Measurements from ENCODE around the gene SAFB. TPM values are rescaled to one million over a fixed set of nuclear protein-coding genes. Genes with fewer than 3 reads are reported as not detected.

SAFB gene
- total RNA-seq, 4 donors from 2014 or later: 90.5 to 368 (median 185) TPM

DNA sequence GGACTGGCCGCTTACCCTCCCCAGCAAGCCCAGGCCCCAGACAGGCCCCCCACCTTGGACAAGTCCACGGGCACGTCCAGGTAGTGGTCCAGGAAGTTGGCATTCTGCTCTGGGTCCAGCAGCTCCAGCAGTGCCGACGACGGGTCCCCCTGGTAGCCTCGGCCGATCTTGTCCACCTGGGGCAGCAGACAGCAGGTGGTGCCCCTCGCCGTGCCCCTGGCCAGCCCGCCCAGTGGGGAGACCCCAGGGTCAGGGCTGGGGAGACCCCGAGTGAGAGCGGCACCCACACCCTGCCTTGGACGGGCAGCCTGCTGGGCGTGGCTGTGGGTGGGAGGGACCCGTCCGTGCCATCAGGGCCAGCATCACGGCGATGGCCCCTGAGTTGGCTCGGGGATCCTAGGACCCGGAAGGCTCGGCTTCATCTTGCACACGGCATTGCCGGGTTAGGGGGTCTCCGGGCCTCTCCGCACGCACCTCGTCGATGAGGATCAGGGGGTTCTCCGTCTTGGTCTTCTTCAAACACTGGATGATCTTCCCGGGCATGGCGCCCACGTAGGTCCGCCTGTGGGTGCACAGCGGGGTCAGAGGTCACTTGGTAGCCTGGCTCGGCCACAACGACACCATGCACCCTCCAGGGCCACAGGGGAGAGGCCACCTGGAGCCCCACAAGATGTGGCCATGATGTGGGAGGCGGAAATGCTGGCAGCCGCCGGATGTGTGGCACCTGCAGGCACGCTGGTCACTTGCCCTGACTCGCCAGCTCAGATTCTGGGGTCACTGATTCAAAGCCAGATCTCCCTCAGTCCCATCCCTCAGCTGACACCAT is 73.5 kb downstream of the SAFB start:
- in situ Hi-C loops (cut with MboI; ENCODE audit: low pct_ligation_motif_present in 1 of 4, low pct_unique_long_range_greater_than_20kb in 1 of 4, low sequenced_read_pairs in 3 of 4) (no loop called here), intact Hi-C loops (cut with DNase I; ENCODE audit: low total_unique reads) (no loop called here)
- WGBS, 2 donors (ENCODE audit: low coverage in 1 of 2): 88% methylated on average over 39 of the region's 42 CpGs; no CpG with 5 or more reads in 1 of the 2 donors
- no peaks in the 10 kb centered on the region for H3K9me3 ChIP-seq
- no peak for DNase-seq
- peaks cover 0 to 13% (median 11%) of the 10 kb centered on the region in 4 donors for H3K4me1 ChIP-seq
- H3K27me3 ChIP-seq: no peaks in the 10 kb centered on the region
- TF ChIP-seq POLR2A (IDR thresholded peaks at IDR 0.05) (no peak), POLR2AphosphoS5 (IDR thresholded peaks at IDR 0.05) (no peak), EP300 (IDR thresholded peaks at IDR 0.05; ENCODE audit: low read depth) (no peak)
- TF ChIP-seq, protein P1, sequence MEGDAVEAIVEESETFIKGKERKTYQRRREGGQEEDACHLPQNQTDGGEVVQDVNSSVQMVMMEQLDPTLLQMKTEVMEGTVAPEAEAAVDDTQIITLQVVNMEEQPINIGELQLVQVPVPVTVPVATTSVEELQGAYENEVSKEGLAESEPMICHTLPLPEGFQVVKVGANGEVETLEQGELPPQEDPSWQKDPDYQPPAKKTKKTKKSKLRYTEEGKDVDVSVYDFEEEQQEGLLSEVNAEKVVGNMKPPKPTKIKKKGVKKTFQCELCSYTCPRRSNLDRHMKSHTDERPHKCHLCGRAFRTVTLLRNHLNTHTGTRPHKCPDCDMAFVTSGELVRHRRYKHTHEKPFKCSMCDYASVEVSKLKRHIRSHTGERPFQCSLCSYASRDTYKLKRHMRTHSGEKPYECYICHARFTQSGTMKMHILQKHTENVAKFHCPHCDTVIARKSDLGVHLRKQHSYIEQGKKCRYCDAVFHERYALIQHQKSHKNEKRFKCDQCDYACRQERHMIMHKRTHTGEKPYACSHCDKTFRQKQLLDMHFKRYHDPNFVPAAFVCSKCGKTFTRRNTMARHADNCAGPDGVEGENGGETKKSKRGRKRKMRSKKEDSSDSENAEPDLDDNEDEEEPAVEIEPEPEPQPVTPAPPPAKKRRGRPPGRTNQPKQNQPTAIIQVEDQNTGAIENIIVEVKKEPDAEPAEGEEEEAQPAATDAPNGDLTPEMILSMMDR (IDR thresholded peaks at IDR 0.05): no peak
- H3K4me3 ChIP-seq: no peak overlapping the region
- peaks cover 0 to 36% (median 9%) of the 10 kb centered on the region in 4 donors for H3K36me3 ChIP-seq
- no peak overlapping the region for H3K27ac ChIP-seq

DNA sequence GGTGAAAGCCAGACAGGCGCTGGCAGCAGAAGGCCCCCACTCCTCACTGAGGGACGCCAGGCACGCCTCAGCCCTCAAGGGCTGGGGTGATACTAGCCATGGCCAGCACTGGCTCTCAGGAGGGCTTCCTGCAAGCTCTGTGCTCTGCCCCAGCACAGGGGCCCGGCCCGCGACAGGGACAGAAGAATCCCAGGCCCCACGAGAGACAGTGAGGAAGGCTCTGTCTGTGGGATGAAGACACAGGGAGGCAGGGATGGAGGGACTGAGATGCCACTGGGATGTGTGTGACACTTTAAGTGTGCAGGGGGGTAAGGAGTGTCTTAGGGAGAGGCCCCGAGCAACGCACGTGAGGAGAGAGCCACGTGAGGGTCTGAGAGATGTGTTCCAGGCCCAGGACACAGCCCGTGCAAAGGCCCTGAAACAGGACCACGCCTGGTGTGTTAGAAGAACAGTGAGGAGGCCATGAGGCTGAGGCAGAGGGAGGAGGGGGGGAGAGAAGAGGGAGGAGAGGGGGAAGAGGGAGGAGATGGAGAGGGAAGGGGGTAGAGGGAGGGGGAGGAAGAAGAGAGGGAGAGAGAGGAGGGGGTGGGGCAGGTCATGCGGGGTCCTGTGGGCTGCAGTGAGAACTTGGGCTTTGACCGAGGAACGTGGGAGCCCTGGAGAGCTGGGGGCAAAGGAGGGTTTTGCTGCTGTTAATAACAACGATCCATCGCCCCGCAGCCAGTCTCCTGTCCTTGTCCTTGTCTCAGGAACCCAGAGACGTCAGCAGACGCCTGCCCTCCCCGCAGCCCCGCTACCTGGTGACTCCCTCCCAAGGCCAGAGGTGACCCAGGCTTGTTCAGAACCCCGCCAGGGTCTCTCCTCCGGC is 74.4 kb downstream of the SAFB start:
- no peak for DNase-seq
- H3K27me3 ChIP-seq: no peaks in the 10 kb centered on the region
- no peak for TF ChIP-seq EP300 (IDR thresholded peaks at IDR 0.05; ENCODE audit: low read depth)
- no peak for TF ChIP-seq POLR2AphosphoS5 (IDR thresholded peaks at IDR 0.05)
- TF ChIP-seq, protein P1 (IDR thresholded peaks at IDR 0.05): no peak
- TF ChIP-seq POLR2A (IDR thresholded peaks at IDR 0.05): no peak
- no peaks in the 10 kb centered on the region for H3K9me3 ChIP-seq
- H3K27ac ChIP-seq: no peak overlapping the region
- WGBS, 2 donors (ENCODE audit: low coverage in 1 of 2): 68 to 81% methylated on average over 6 to 25 of the region's 25 CpGs
- H3K36me3 ChIP-seq: peaks cover 0 to 36% (median 9%) of the 10 kb centered on the region in 4 donors
- in situ Hi-C loops (cut with MboI; ENCODE audit: low pct_ligation_motif_present in 1 of 4, low pct_unique_long_range_greater_than_20kb in 1 of 4, low sequenced_read_pairs in 3 of 4) (no loop called here), intact Hi-C loops (cut with DNase I; ENCODE audit: low total_unique reads) (no loop called here)
- no peak overlapping the region for H3K4me3 ChIP-seq
- H3K4me1 ChIP-seq: peaks cover 0 to 5% (median 3%) of the 10 kb centered on the region in 4 donors

DNA sequence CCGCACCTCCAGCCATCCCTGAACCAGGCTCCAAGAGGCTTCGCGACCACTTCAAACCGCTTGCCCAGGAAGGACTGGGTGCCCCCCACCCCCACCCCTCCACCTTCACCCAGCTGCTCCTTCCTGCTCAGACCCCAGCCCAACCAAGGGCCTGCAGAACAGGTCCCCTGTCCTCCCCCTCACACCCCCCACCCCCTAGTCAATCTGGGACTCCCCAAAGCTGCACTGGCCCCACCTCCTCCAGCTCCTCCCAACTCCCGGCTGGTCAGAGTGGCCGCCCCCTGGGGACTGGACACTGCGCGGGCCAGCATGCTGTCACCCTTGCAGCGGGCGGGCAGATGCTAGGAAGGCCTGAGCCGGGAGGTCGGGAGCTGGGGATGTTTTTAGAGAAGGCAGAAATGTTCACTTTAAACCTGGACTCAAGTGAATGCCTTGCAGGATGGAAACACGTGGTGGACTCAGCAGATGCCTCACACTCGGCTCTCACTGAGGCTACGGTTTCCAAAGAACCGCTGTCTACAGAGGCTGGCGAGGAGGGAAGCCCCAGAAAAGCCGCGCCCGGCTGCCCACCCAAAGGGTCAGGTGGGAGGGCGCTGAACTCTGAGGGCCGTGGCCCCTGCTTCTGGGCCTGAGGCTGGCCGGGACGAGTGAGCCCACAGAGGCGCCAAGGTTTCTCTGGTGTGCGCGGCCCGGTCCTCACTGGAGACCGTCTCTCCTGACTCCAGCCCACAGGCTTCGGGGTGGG is 75.2 kb downstream of the SAFB start:
- no peak overlapping the region for H3K27ac ChIP-seq
- intact Hi-C loops (cut with DNase I; ENCODE audit: low total_unique reads) (no loop called here), in situ Hi-C loops (cut with MboI; ENCODE audit: low pct_ligation_motif_present in 1 of 4, low pct_unique_long_range_greater_than_20kb in 1 of 4, low sequenced_read_pairs in 3 of 4) (no loop called here)

More for the DNA sequence above, 75.2 kb downstream of the SAFB start:
- no peaks in the 10 kb centered on the region for H3K9me3 ChIP-seq
- no peak for DNase-seq
- peaks cover 0 to 32% (median 9%) of the 10 kb centered on the region in 4 donors for H3K36me3 ChIP-seq
- TF ChIP-seq, protein P1 (IDR thresholded peaks at IDR 0.05): no peak
- no peak for TF ChIP-seq POLR2AphosphoS5 (IDR thresholded peaks at IDR 0.05)
- no peak for TF ChIP-seq POLR2A (IDR thresholded peaks at IDR 0.05)
- no peak for TF ChIP-seq EP300 (IDR thresholded peaks at IDR 0.05; ENCODE audit: low read depth)
- 90% methylated on average over 29 of the region's 30 CpGs; no CpG with 5 or more reads in 1 of the 2 donors for WGBS, 2 donors (ENCODE audit: low coverage in 1 of 2)
- no peaks in the 10 kb centered on the region for H3K27me3 ChIP-seq
- no peaks in the 10 kb centered on the region for H3K4me1 ChIP-seq
- no peak overlapping the region for H3K4me3 ChIP-seq

Measured in transverse colon (tissue), 4 donors.